OCI-M2 (cell line): ENCODE results near the gene PTK7.

ENCODE experiments used
- DNase-seq: peaks from one replicate; lab custom pipeline; 2025; ENCODE audit not compliant: unreplicated experiment; lab: John Stamatoyannopoulos, UW

The PTK7 gene

GRCh38 chr6:43082806-43083655 is 6.9 kb downstream of the PTK7 start:
- no peak for DNase-seq

- no peak for DNase-seq
Observed at GRCh38 chr6:43086022-43086658, 10.0 kb downstream of the PTK7 start.

GRCh38 chr6:43088654-43089056 is 12.5 kb downstream of the PTK7 start:
- no peak for DNase-seq

- DNase-seq = no peak
Observed at GRCh38 chr6:43089467-43089866, 13.4 kb downstream of the PTK7 start.

- DNase-seq = no peak
Observed at GRCh38 chr6:43089874-43090558, 13.9 kb downstream of the PTK7 start.

- DNase-seq = no peak
Observed at GRCh38 chr6:43090559-43090956, 14.4 kb downstream of the PTK7 start.

- DNase-seq = no peak
Observed at GRCh38 chr6:43091020-43091419, 14.9 kb downstream of the PTK7 start.

GRCh38 chr6:43091436-43091991 is 15.4 kb downstream of the PTK7 start:
- DNase-seq = no peak

- no peak for DNase-seq
Observed at GRCh38 chr6:43092635-43093034, 16.5 kb downstream of the PTK7 start.

- DNase-seq = no peak
Observed at GRCh38 chr6:43093436-43094289, 17.5 kb downstream of the PTK7 start.

GRCh38 chr6:43095939-43096338 is 19.8 kb downstream of the PTK7 start:
- no peak for DNase-seq

- no peak for DNase-seq
Observed at GRCh38 chr6:43096451-43097097, 20.5 kb downstream of the PTK7 start.

- DNase-seq = no peak
Observed at GRCh38 chr6:43097098-43097489, 21.0 kb downstream of the PTK7 start.

GRCh38 chr6:43097502-43097901 is 21.4 kb downstream of the PTK7 start:
- DNase-seq = no peak

- DNase-seq = no peak
Observed at GRCh38 chr6:43101497-43101896, 25.4 kb downstream of the PTK7 start.

GRCh38 chr6:43103253-43103876 is 27.3 kb downstream of the PTK7 start:
- DNase-seq = no peak

- DNase-seq = no peak
Observed at GRCh38 chr6:43105538-43106222, 29.6 kb downstream of the PTK7 start.

- DNase-seq = no peak
Observed at GRCh38 chr6:43107344-43108062, 31.4 kb downstream of the PTK7 start.
